ENCODE results near the gene SHF.

SHF gene

GRCh38 chr15:45122719-45123118, 65.0 kb downstream of the SHF start:
- no peak for DNase-seq

- DNase-seq = no peak
Observed at GRCh38 chr15:45121706-45122417, 65.9 kb downstream of the SHF start.

GRCh38 chr15:45121020-45121419, 66.7 kb downstream of the SHF start:
- no peak for DNase-seq

DNA sequence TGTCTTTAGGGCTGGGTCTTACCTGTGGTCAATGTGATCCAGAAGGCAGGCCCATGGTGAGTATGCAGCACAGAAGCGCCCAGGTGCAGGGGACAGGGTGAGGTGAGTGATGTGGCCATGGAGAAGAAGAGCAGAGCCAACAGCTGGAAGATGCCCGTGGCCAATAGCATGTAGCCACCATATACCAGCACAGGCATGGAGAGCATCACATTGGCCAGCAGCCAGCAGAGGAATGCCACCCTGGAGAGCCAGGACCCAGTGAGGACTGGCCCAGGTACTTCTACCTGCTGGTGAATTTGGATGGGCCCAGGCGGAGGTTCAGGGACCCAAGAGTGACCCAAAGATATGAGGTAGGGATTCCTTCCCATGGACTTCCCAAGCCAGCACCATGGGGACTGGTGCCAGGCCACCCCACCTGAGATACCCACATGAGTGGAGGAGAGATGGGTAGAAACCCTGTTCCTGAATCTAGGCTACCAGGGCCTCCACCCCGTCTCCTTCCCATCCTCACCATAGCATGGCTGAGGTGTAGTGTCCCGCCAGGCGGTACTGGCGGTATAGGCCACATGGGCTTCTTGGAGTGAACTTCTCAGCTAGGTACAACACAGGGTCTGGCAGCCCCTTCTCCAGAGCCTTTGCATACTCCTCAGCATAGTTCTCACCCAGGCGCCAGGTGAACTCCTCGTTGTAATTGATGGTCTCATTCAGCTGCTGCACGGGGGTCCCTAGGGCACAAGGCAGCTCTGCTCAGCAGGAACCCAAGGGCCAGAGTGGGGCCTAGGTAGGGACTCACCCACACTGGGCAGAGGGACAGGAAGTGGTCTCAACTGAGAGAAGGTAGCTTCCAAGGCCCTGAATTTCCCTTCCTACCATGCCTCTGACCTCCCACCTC, 67.4 kb downstream of the SHF start:
- no peak for DNase-seq

DNA sequence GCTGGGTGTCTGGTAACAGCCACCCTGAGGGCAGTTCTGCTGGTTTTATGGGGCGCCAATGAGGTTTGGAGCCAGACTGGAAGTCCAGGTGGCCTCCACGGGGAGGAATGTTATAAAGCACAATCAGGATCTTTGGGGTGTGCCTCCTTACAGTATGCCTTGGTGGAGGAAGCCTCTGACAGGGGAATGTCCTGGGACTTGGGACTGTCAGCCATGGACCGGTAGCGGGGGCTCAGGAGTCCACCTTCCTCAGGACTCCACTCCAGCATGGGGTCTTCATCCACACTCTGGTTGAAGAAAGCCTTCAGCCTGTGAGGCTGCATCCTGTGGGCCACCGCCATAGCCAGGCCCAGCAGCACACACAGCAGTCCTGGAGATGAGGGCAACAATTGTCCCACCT, 68.8 kb downstream of the SHF start:
- no peak for DNase-seq

GRCh38 chr15:45118131-45118588, 69.6 kb downstream of the SHF start:
- peak; percentile 69 for DNase-seq

DNA sequence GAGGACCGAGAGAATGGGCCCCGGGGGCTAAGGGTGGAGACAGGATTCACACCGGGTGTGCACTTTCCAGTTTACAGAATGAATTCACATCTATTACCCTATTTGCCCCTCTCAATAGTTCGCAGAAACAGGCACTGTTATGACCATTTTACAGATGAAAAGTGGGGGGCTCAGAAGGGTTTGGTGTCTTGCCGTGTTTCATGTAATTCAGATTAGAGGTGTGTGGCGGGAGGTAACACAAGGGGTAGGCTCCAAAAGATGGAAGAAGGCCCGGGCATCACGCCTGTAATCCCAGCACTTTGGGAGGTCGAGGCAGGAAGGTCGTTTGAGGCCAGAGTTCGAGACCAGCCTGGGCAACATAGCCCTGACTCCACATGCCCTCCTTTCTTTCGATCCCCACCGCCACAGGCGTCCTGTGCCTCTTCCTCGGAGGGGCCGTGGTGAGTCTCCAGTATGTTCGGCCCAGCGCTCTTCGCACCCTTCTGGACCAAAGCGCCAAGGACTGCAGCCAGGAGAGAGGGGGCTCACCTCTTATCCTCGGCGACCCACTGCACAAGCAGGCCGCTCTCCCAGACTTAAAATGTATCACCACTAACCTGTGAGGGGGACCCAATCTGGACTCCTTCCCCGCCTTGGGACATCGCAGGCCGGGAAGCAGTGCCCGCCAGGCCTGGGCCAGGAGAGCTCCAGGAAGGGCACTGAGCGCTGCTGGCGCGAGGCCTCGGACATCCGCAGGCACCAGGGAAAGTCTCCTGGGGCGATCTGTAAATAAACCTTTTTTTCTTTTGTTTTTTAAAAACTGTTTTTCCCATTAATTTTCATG, 70.2 kb downstream of the SHF start:
- DNase-seq = no peak

Data from NCI-H1105 (cell line).